ENCODE measurements around the gene PRKG1.

The PRKG1 gene

DNA sequence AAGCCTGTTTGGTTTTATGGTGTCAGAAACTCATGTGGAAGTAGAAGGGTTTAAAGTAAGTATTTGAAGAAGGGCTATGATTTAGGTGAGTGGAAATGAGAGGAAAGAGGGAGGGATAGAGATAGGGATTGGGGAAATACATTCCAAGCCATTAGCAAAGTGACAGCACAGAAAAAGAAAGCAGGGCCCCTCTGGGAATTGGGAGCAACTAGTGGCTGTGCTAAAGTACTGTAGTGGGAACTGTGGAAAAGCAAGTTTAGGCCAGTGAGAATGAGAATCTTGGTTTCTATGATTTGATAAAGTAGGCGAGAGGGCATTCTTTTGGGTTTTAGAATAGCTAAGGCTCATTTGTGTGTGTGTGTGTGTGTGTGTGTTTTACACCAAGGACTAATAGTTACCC lies 5.0 kb downstream of the PRKG1 start:
- Histone ChIP-seq H3K36me3 (replicated peaks in 1 of 2; ENCODE audit: control insufficient read depth in 2 of 2, insufficient read depth in 2 of 2, low read length in 2 of 2) (no peaks in the 10 kb centered on the region), H3K4ac (ENCODE audit: low read length) (no peak overlapping the region), H2BK120ac (ENCODE audit: low read depth, low read length) (no peak overlapping the region), H3K18ac (ENCODE audit: low read length) (no peak overlapping the region), H3K14ac (ENCODE audit: low read length) (no peak overlapping the region), H4K91ac (ENCODE audit: low read depth, low read length, poor library complexity) (no peak overlapping the region), H2AFZ (ENCODE audit: low read length) (no peak overlapping the region), H3K27me3 (ENCODE audit: control insufficient read depth in 3 of 3, insufficient read depth in 3 of 3, low read depth in 1 of 3, low read length in 3 of 3) (no peaks in the 10 kb centered on the region), H3K4me1 (ENCODE audit: control insufficient read depth in 2 of 2, insufficient read depth in 1 of 2, low read depth in 1 of 2, low read length in 2 of 2) (peaks cover 13 to 27% of the 10 kb centered on the region in 2 donors), H2BK15ac (ENCODE audit: low read length) (no peak overlapping the region), H4K8ac (ENCODE audit: low read depth, low read length) (no peak overlapping the region), H3K9ac (ENCODE audit: low read depth, low read length, poor library complexity) (no peak overlapping the region), H2BK12ac (ENCODE audit: low read length) (no peak overlapping the region), H3K4me3 (ENCODE audit: low read length in 2 of 2) (no peak overlapping the region), H3K27ac (replicated peaks; ENCODE audit: low read length) (no peak overlapping the region), H3K9me3 (replicated peaks in 1 of 2; ENCODE audit: control insufficient read depth in 2 of 2, insufficient read depth in 1 of 2, low read depth in 1 of 2, low read length in 2 of 2) (no peaks in the 10 kb centered on the region), H3K79me1 (ENCODE audit: low read depth, low read length) (no peaks in the 10 kb centered on the region), H2BK5ac (ENCODE audit: low read length) (no peak overlapping the region), H3K4me2 (ENCODE audit: insufficient read depth, low read length, poor library complexity, severe bottlenecking) (no peak overlapping the region), H2AK5ac (ENCODE audit: low read depth, low read length) (no peak overlapping the region), H3K23ac (ENCODE audit: low read depth, low read length, poor library complexity) (no peak overlapping the region)
- WGBS, 2 donors (ENCODE audit: extremely low coverage in 2 of 2, insufficient read length in 2 of 2, insufficient replicate concordance in 1 of 2): no CpG with 5 or more reads among the region's 1 CpG
- no peak for DNase-seq (ENCODE audit: low spot score)

DNA sequence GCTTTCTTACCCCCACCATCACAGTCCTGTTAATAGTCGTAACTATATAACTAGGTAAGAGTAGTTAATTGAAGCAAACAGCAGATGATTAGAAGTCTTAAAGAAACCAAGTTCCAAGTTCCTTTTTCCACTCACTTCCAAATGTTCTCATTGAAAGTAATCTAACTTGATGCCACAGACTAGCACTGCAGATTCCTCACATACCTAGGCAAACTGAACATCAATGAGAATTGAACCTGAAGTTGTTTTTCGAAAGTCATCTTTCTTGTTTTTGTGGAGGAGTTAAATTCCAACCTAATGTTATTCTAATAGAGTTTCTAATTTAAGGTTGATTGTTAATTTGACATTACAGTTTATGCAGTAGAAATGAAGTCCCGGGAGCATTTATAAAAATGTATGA lies 5.5 kb downstream of the PRKG1 start:
- Histone ChIP-seq H3K79me1 (ENCODE audit: low read depth, low read length) (no peaks in the 10 kb centered on the region), H3K36me3 (replicated peaks in 1 of 2; ENCODE audit: control insufficient read depth in 2 of 2, insufficient read depth in 2 of 2, low read length in 2 of 2) (no peaks in the 10 kb centered on the region), H2AFZ (ENCODE audit: low read length) (no peak overlapping the region), H4K8ac (ENCODE audit: low read depth, low read length) (no peak overlapping the region), H4K91ac (ENCODE audit: low read depth, low read length, poor library complexity) (no peak overlapping the region), H3K23ac (ENCODE audit: low read depth, low read length, poor library complexity) (no peak overlapping the region), H3K27ac (replicated peaks; ENCODE audit: low read length) (no peak overlapping the region), H3K9ac (ENCODE audit: low read depth, low read length, poor library complexity) (no peak overlapping the region), H3K27me3 (ENCODE audit: control insufficient read depth in 3 of 3, insufficient read depth in 3 of 3, low read depth in 1 of 3, low read length in 3 of 3) (no peaks in the 10 kb centered on the region), H2BK15ac (ENCODE audit: low read length) (no peak overlapping the region), H2AK5ac (ENCODE audit: low read depth, low read length) (no peak overlapping the region), H3K9me3 (replicated peaks in 1 of 2; ENCODE audit: control insufficient read depth in 2 of 2, insufficient read depth in 1 of 2, low read depth in 1 of 2, low read length in 2 of 2) (no peaks in the 10 kb centered on the region), H3K4me1 (ENCODE audit: control insufficient read depth in 2 of 2, insufficient read depth in 1 of 2, low read depth in 1 of 2, low read length in 2 of 2) (peaks cover 13 to 27% of the 10 kb centered on the region in 2 donors), H3K14ac (ENCODE audit: low read length) (no peak overlapping the region), H3K4me2 (ENCODE audit: insufficient read depth, low read length, poor library complexity, severe bottlenecking) (no peak overlapping the region), H3K4ac (ENCODE audit: low read length) (no peak overlapping the region), H3K18ac (ENCODE audit: low read length) (no peak overlapping the region), H2BK5ac (ENCODE audit: low read length) (no peak overlapping the region), H2BK12ac (ENCODE audit: low read length) (no peak overlapping the region), H2BK120ac (ENCODE audit: low read depth, low read length) (no peak overlapping the region), H3K4me3 (ENCODE audit: low read length in 2 of 2) (no peak overlapping the region)
- no peak for DNase-seq (ENCODE audit: low spot score)
- WGBS, 2 donors (ENCODE audit: extremely low coverage in 2 of 2, insufficient read length in 2 of 2, insufficient replicate concordance in 1 of 2): no CpG with 5 or more reads among the region's 3 CpGs

DNA sequence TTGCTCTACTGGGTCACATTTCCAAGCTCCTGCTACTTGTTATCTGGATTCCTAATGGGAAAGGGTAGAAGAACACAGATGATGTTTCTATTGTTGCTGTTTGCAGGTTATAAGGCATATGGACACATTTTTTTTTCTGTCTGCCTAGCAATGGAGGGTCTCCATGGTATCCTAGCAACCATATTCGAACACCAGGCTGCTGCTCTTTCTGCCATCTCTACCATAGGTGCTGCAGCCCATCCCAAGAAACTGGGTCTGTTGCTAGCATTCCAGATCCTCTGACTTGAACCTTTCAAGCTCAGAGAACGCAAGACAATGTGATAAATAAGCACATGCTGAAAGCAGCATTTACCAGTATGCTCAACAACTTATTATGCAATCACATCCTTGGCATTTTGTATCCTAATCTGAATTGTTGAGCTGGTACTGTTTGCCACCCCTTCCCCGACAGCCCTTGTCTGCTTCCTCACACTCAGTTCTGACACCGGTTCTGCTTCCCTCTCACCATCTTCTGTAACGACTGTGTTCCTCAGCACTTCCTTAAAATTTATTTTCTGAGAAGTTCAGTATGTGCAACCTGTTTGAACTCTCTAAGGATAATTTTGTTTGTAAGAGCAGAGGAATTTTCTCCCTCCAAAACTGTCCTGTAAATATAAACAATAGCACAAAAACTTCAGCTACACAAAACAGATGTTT lies 6.2 kb downstream of the PRKG1 start:
- H2BK5ac ChIP-seq (ENCODE audit: low read length): no peak overlapping the region

DNA sequence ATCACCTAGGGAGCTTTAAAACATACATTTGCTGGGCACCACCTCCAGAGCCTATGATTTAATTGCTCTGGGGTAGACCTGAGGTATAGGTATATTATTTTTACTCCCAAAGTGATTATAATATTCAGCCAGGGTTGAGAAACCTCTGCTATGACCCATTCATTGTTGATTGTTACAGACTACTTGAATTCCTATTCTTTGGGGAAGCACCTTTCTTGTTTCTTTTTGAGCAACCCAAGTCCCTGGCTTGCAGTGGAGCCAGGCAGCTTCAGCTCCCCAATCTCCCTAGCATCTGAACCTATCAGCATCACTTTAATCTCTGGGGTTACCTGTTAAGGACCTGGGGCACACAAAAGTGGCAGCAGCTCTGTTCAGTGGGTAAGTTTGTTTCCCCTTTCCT lies 8.6 kb downstream of the PRKG1 start:
- no peaks in the 10 kb centered on the region for H3K36me3 ChIP-seq (replicated peaks in 1 of 2; ENCODE audit: control insufficient read depth in 2 of 2, insufficient read depth in 2 of 2, low read length in 2 of 2)
- no peak overlapping the region for H3K9ac ChIP-seq (ENCODE audit: low read depth, low read length, poor library complexity)
- no peak overlapping the region for H2BK120ac ChIP-seq (ENCODE audit: low read depth, low read length)
- DNase-seq (ENCODE audit: low spot score): no peak
- H3K79me1 ChIP-seq (ENCODE audit: low read depth, low read length): no peaks in the 10 kb centered on the region
- H2BK5ac ChIP-seq (ENCODE audit: low read length): no peak overlapping the region
- H3K4me2 ChIP-seq (ENCODE audit: insufficient read depth, low read length, poor library complexity, severe bottlenecking): no peak overlapping the region
- peaks cover 12 to 16% of the 10 kb centered on the region in 2 donors for H3K4me1 ChIP-seq (ENCODE audit: control insufficient read depth in 2 of 2, insufficient read depth in 1 of 2, low read depth in 1 of 2, low read length in 2 of 2)
- H3K23ac ChIP-seq (ENCODE audit: low read depth, low read length, poor library complexity): no peak overlapping the region
- H3K4ac ChIP-seq (ENCODE audit: low read length): no peak overlapping the region
- H3K14ac ChIP-seq (ENCODE audit: low read length): no peak overlapping the region
- no peak overlapping the region for H3K4me3 ChIP-seq (ENCODE audit: low read length in 2 of 2)
- H3K27me3 ChIP-seq (ENCODE audit: control insufficient read depth in 3 of 3, insufficient read depth in 3 of 3, low read depth in 1 of 3, low read length in 3 of 3): no peaks in the 10 kb centered on the region
- no peak overlapping the region for H3K27ac ChIP-seq (replicated peaks; ENCODE audit: low read length)
- no peak overlapping the region for H3K18ac ChIP-seq (ENCODE audit: low read length)
- no peak overlapping the region for H4K91ac ChIP-seq (ENCODE audit: low read depth, low read length, poor library complexity)
- no peaks in the 10 kb centered on the region for H3K9me3 ChIP-seq (replicated peaks in 1 of 2; ENCODE audit: control insufficient read depth in 2 of 2, insufficient read depth in 1 of 2, low read depth in 1 of 2, low read length in 2 of 2)
- H4K8ac ChIP-seq (ENCODE audit: low read depth, low read length): no peak overlapping the region
- H2BK15ac ChIP-seq (ENCODE audit: low read length): no peak overlapping the region
- H2BK12ac ChIP-seq (ENCODE audit: low read length): no peak overlapping the region
- H2AK5ac ChIP-seq (ENCODE audit: low read depth, low read length): no peak overlapping the region
- H2AFZ ChIP-seq (ENCODE audit: low read length): no peak overlapping the region

More for the DNA sequence above, 6.2 kb downstream of the PRKG1 start:
- H3K4me3 ChIP-seq (ENCODE audit: low read length in 2 of 2): no peak overlapping the region
- no peak for DNase-seq (ENCODE audit: low spot score)
- no peak overlapping the region for H2AK5ac ChIP-seq (ENCODE audit: low read depth, low read length)
- no peak overlapping the region for H3K27ac ChIP-seq (replicated peaks; ENCODE audit: low read length)
- no peak overlapping the region for H2BK12ac ChIP-seq (ENCODE audit: low read length)
- no peak overlapping the region for H3K4me2 ChIP-seq (ENCODE audit: insufficient read depth, low read length, poor library complexity, severe bottlenecking)
- no peak overlapping the region for H3K9ac ChIP-seq (ENCODE audit: low read depth, low read length, poor library complexity)
- H3K23ac ChIP-seq (ENCODE audit: low read depth, low read length, poor library complexity): no peak overlapping the region
- no peak overlapping the region for H3K14ac ChIP-seq (ENCODE audit: low read length)
- H2BK15ac ChIP-seq (ENCODE audit: low read length): no peak overlapping the region
- no peak overlapping the region for H2AFZ ChIP-seq (ENCODE audit: low read length)
- H3K18ac ChIP-seq (ENCODE audit: low read length): no peak overlapping the region
- H3K9me3 ChIP-seq (replicated peaks in 1 of 2; ENCODE audit: control insufficient read depth in 2 of 2, insufficient read depth in 1 of 2, low read depth in 1 of 2, low read length in 2 of 2): no peaks in the 10 kb centered on the region
- no peak overlapping the region for H4K91ac ChIP-seq (ENCODE audit: low read depth, low read length, poor library complexity)
- no peak overlapping the region for H2BK120ac ChIP-seq (ENCODE audit: low read depth, low read length)
- no peaks in the 10 kb centered on the region for H3K79me1 ChIP-seq (ENCODE audit: low read depth, low read length)
- no CpG with 5 or more reads among the region's 5 CpGs for WGBS, 2 donors (ENCODE audit: extremely low coverage in 2 of 2, insufficient read length in 2 of 2, insufficient replicate concordance in 1 of 2)
- H3K36me3 ChIP-seq (replicated peaks in 1 of 2; ENCODE audit: control insufficient read depth in 2 of 2, insufficient read depth in 2 of 2, low read length in 2 of 2): no peaks in the 10 kb centered on the region
- no peaks in the 10 kb centered on the region for H3K27me3 ChIP-seq (ENCODE audit: control insufficient read depth in 3 of 3, insufficient read depth in 3 of 3, low read depth in 1 of 3, low read length in 3 of 3)
- H4K8ac ChIP-seq (ENCODE audit: low read depth, low read length): no peak overlapping the region
- peaks cover 13 to 23% of the 10 kb centered on the region in 2 donors for H3K4me1 ChIP-seq (ENCODE audit: control insufficient read depth in 2 of 2, insufficient read depth in 1 of 2, low read depth in 1 of 2, low read length in 2 of 2)
- H3K4ac ChIP-seq (ENCODE audit: low read length): no peak overlapping the region
